GM12878 (cell line): Measurements from ENCODE around the gene INPP4B. TPM values are rescaled to one million over a fixed set of nuclear protein-coding genes. Genes with fewer than 3 reads are reported as not detected.

Source experiments
- ATAC-seq: fragments of 200-7000 bp; cut with Tn5 transposase; 3 replicates; pipeline ENCODE4 v1.9.1; 2020; ENCODE audit warnings: mild to moderate bottlenecking, moderate library complexity
- BruUV-seq: library from RNA; stranded (reverse); fragments of 400-500 nt; replicated peaks from 2 replicates; lab custom pipeline; 2021; lab: Mats Ljungman, UMichigan
- CTCF ChIA-PET: fragments of 300-600 bp; sonication (Branson Sonifier 250); formaldehyde crosslinking; extraction: SDS; loops from one replicate; lab custom pipeline; 2021; ENCODE audit warnings: inconsistent platforms; lab: Yijun Ruan, JAX
- POLR2A ChIA-PET: fragments of 350-600 bp; formaldehyde crosslinking; extraction: SDS; loops from one replicate; lab custom pipeline; 2021; ENCODE audit warnings: inconsistent platforms; lab: Charles Lee
- RAD21 ChIA-PET: fragments of 300-600 bp; sonication (Branson Sonifier 250); formaldehyde crosslinking; loops from one replicate; lab custom pipeline; 2023; ENCODE audit warnings: antibody characterized with exemption; ENCODE audit not compliant: unreplicated experiment; lab: Charles Lee
- SMC1A ChIA-PET: fragments of 300-600 bp; sonication (Branson Sonifier 250); formaldehyde crosslinking; loops from one replicate; lab custom pipeline; 2023; ENCODE audit not compliant: unreplicated experiment, uncharacterized antibody; lab: Charles Lee
- DNase-seq: peaks from one replicate; pipeline ENCODE4 v3.0.0-alpha.2; 2011; ENCODE audit warnings: low read depth, low spot score
- FAIRE-seq: peaks from 3 replicates; lab custom pipeline; 2011; peaks lifted over from hg19 to GRCh38; lab: Jason Lieb, UNC
- H2AFZ ChIP-seq: 2 replicates; pipeline ENCODE4 v1.6.0; 2011; ENCODE audit warnings: low read depth, low read length, control low read depth; ENCODE audit not compliant: control insufficient read depth
- H3K27ac ChIP-seq: 2 replicates; pipeline ENCODE4 v1.5.1; 2011; ENCODE audit warnings: control low read depth; ENCODE audit not compliant: control insufficient read depth, insufficient read depth
- H3K27me3 ChIP-seq, 2 experiments: replicated peaks in 1 of 2; 2 replicates each; pipeline versions ENCODE4 v1.6.0 to v1.6.1; 2011; ENCODE audit warnings: low read length in 1 of 2; ENCODE audit not compliant: control insufficient read depth in 2 of 2, insufficient read depth in 2 of 2
- H3K36me3 ChIP-seq, 2 experiments: 2 replicates each; pipeline ENCODE4 v1.5.1; 2011; ENCODE audit warnings: low read length in 1 of 2; ENCODE audit not compliant: control insufficient read depth in 2 of 2, insufficient read depth in 2 of 2
- H3K4me1 ChIP-seq: 2 replicates; pipeline ENCODE4 v1.6.1; 2011; ENCODE audit warnings: mild to moderate bottlenecking, low read length, moderate library complexity, mixed read lengths; ENCODE audit not compliant: control insufficient read depth, insufficient read depth
- H3K4me2 ChIP-seq: 2 replicates; pipeline ENCODE4 v1.6.0; 2011; ENCODE audit warnings: control low read depth; ENCODE audit not compliant: control insufficient read depth, insufficient read depth
- H3K4me3 ChIP-seq: fragments of 200-600 bp; sonication (generic); 2 replicates; pipeline ENCODE4 v1.5.1; 2016
- H3K79me2 ChIP-seq: 2 replicates; pipeline ENCODE4 v1.6.0; 2011; ENCODE audit warnings: low read length; ENCODE audit not compliant: control insufficient read depth, insufficient read depth
- H3K9ac ChIP-seq: 2 replicates; pipeline ENCODE4 v1.8.0; 2011; ENCODE audit warnings: low read length, control low read depth, mixed read lengths; ENCODE audit not compliant: control insufficient read depth, insufficient read depth
- H3K9me3 ChIP-seq: replicated peaks from 3 replicates; pipeline ENCODE4 v1.5.1; 2011; ENCODE audit warnings: mild to moderate bottlenecking, low read length; ENCODE audit not compliant: control insufficient read depth, insufficient read depth
- H4K20me1 ChIP-seq: 2 replicates; pipeline ENCODE4 v1.6.0; 2011; ENCODE audit not compliant: control insufficient read depth, insufficient read depth
- CBFB ChIP-seq: IDR thresholded peaks from 2 replicates; pipeline ENCODE4 v1.6.1; 2016; ENCODE audit warnings: antibody characterized with exemption, low read depth
- CEBPB ChIP-seq, 2 experiments: fragments of 150-350 bp in 1 of 2; IDR thresholded peaks; 2 replicates each; pipeline ENCODE4 v1.6.1; 2012 to 2014; ENCODE audit warnings: low read depth in 2 of 2, low read length in 2 of 2, borderline replicate concordance in 1 of 2, inconsistent platforms in 1 of 2
- CHD2 ChIP-seq: IDR thresholded peaks from 2 replicates; pipeline ENCODE4 v1.6.1; 2011; ENCODE audit warnings: low read depth, low read length, improper control_type of control experiment, borderline replicate concordance
- EED ChIP-seq: sonication (generic); IDR thresholded peaks from 2 replicates; pipeline ENCODE4 v1.6.1; 2016; ENCODE audit warnings: antibody characterized with exemption, low read depth
- IRF4 ChIP-seq: IDR thresholded peaks from 2 replicates; pipeline ENCODE4 v1.6.1; 2011; ENCODE audit warnings: low read depth, low read length
- KLF5 ChIP-seq: fragments of 450-650 bp; IDR thresholded peaks from 2 replicates; pipeline ENCODE4 v1.6.1; 2014; ENCODE audit warnings: mild to moderate bottlenecking; ENCODE audit not compliant: partially characterized antibody
- NFIC ChIP-seq: IDR thresholded peaks from 2 replicates; pipeline ENCODE4 v1.6.1; 2012; ENCODE audit warnings: low read depth, mild to moderate bottlenecking, inconsistent platforms, low read length, moderate library complexity
- POLR2AphosphoS2 ChIP-seq: IDR thresholded peaks from 2 replicates; pipeline ENCODE4 v1.6.1; 2011; ENCODE audit warnings: low read depth, mild to moderate bottlenecking, low read length, improper control_type of control experiment, moderate library complexity
- POU2F2 ChIP-seq: IDR thresholded peaks from 3 replicates; pipeline ENCODE4 v1.6.1; 2011; ENCODE audit warnings: low read depth, mild to moderate bottlenecking, low read length, borderline replicate concordance
- RAD51 ChIP-seq: fragments of 450-650 bp; IDR thresholded peaks from 2 replicates; pipeline ENCODE4 v1.6.1; 2016; ENCODE audit warnings: moderate library complexity, mild to moderate bottlenecking, inconsistent platforms
- RB1 ChIP-seq: fragments of 450-650 bp; formaldehyde crosslinking; IDR thresholded peaks from 2 replicates; pipeline ENCODE4 v1.6.1; 2017; ENCODE audit warnings: mild to moderate bottlenecking, borderline replicate concordance
- RBBP5 ChIP-seq: fragments of 200-600 bp; sonication (generic); conservative IDR thresholded peaks from 2 replicates; pipeline ENCODE4 v1.6.1; 2016
- STAT3 ChIP-seq: IDR thresholded peaks from 2 replicates; pipeline ENCODE4 v1.6.1; 2011; ENCODE audit warnings: low read depth, low read length, improper control_type of control experiment
- YBX1 ChIP-seq: fragments of 450-650 bp; IDR thresholded peaks from 2 replicates; pipeline ENCODE4 v1.6.1; 2016; ENCODE audit warnings: antibody characterized with exemption
- WGBS: methylation state at CpG from one replicate; pipeline ENCODE4 v1.1.6; 2016; ENCODE audit warnings: low lambda C conversion rate; ENCODE audit not compliant: insufficient replicate concordance, insufficient coverage; ENCODE audit errors: missing lambda C conversion rate; 5-methylcytosine and 5-hydroxymethylcytosine counted together
- in situ Hi-C: fragments of 300-500 bp; cut with MboI; formaldehyde crosslinking; loops from 9 replicates; pipeline ENCODE4 v1.14.3; 2018; ENCODE audit warnings: mixed read lengths
- intact Hi-C: fragments of 100-400 bp; cut with micrococcal nuclease; formaldehyde crosslinking; loops from one replicate; pipeline ENCODE4 v1.14.2; 2022; ENCODE audit not compliant: unreplicated experiment
- polyA plus RNA-seq, 11 experiments: library from polyadenylated mRNA; depleted of rRNA in 4 of 11; unstranded in 6 of 11; stranded (reverse) in 5 of 11; fragments of >200 nt; fragmentation: Nextera tagmentation in 4 of 11; fragmentation: Illumina TruSeq in 1 of 11; extraction: Ambion mirVana in 4 of 11; extraction: Trizol in 1 of 11; gene quantifications; 1 replicate in 1 of 11; 2 replicates in 10 of 11; pipeline versions ENCODE4 v1.2.1 to v1.2.3, GENCODE V29; 2011 to 2016; ENCODE audit warnings: inconsistent platforms in 2 of 11, missing spikeins in 2 of 11, low read depth in 1 of 11
- total RNA-seq, 4 experiments: library from RNA; depleted of rRNA in 3 of 4; stranded (reverse); fragments of >200 nt in 3 of 4; fragmentation: Illumina TruSeq in 1 of 4; extraction: Trizol in 1 of 4; gene quantifications; 2 replicates each; pipeline versions ENCODE4 v1.2.1 to v1.2.3, GENCODE V29; 2013 to 2021
- TF ChIP-seq, protein P1 (sequence below), 3 experiments: IDR thresholded peaks in 2 of 3; conservative IDR thresholded peaks in 1 of 3; 2 replicates each; pipeline ENCODE4 v1.5.1; 2011; ENCODE audit warnings: low read depth in 3 of 3, low read length in 3 of 3, mild to moderate bottlenecking in 3 of 3, control low read depth in 2 of 3, moderate library complexity in 2 of 3, inconsistent platforms in 1 of 3, mixed read lengths in 1 of 3; ENCODE audit not compliant: control insufficient read depth in 2 of 3, insufficient read depth in 1 of 3; ENCODE audit errors: extremely low read depth in 1 of 3
- TF ChIP-seq, protein P2 (sequence below): fragments of 150-350 bp; IDR thresholded peaks from 2 replicates; pipeline ENCODE4 v1.6.1; 2016; ENCODE audit warnings: low read depth, low read length
- TF ChIP-seq, protein P3 (sequence below): fragments of 450-650 bp; IDR thresholded peaks from 2 replicates; pipeline ENCODE4 v1.6.1; 2017; ENCODE audit warnings: borderline replicate concordance

INPP4B gene
- total and polyA plus RNA-seq, 10 of the 15 experiments (the other 5 are each of a cell fraction or from before 2014, with no cell fraction given) = 0.53 to 11.2 (median 0.95) TPM

DNA sequence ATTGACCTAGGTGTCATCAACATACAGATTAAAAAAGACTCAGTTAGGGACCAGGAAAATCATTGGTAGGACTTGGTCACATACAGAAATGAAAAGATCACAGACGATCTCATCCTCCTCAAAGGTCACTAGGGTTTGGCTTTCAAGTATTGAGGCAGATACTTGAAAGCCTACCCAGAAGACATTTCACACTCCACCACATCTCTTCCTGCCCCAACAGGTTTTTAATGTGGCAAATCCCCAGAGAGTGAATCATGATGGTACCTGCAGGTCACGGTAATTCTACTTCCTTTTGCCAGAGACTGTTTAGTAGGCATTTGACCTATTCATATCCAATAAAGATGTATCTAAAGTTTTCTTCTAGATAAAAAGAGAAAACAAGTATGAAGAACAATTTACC, 44.1 kb downstream of the INPP4B start (continued):
- TF ChIP-seq, protein P1, sequence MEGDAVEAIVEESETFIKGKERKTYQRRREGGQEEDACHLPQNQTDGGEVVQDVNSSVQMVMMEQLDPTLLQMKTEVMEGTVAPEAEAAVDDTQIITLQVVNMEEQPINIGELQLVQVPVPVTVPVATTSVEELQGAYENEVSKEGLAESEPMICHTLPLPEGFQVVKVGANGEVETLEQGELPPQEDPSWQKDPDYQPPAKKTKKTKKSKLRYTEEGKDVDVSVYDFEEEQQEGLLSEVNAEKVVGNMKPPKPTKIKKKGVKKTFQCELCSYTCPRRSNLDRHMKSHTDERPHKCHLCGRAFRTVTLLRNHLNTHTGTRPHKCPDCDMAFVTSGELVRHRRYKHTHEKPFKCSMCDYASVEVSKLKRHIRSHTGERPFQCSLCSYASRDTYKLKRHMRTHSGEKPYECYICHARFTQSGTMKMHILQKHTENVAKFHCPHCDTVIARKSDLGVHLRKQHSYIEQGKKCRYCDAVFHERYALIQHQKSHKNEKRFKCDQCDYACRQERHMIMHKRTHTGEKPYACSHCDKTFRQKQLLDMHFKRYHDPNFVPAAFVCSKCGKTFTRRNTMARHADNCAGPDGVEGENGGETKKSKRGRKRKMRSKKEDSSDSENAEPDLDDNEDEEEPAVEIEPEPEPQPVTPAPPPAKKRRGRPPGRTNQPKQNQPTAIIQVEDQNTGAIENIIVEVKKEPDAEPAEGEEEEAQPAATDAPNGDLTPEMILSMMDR (IDR thresholded peaks at IDR 0.05 in 2 of 3, conservative IDR thresholded peaks at IDR 0.05 in 1 of 3; ENCODE audit: control insufficient read depth in 2 of 3, extremely low read depth in 1 of 3, insufficient read depth in 1 of 3, low read depth in 3 of 3, low read length in 3 of 3) = no peak
- TF ChIP-seq POLR2AphosphoS2 (no peak), POU2F2 (no peak), RBBP5 (no peak)

DNA sequence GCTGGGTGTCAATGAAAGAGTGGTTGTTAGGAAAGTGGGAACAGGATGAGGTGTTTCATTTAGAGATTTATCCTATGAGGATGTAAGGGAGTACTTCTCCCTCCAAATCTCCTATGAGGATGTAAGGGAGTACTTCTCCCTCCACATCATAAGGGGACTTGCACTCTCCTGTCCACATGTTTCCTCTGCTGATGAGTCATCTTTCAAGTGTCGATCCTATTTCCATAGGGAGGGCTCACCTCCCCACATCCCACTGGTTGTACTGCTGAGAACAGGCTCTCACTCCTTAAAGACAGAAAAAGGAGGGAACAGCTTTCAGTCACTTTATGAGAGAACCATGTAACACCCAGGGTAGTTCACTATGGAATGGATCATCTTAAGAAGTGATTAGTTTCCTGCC, 65.0 kb downstream of the INPP4B start:
- no peak for TF ChIP-seq RB1
- no peak for TF ChIP-seq CHD2
- no peak for TF ChIP-seq RAD51
- TF ChIP-seq CBFB = no peak
- TF ChIP-seq, protein P2, sequence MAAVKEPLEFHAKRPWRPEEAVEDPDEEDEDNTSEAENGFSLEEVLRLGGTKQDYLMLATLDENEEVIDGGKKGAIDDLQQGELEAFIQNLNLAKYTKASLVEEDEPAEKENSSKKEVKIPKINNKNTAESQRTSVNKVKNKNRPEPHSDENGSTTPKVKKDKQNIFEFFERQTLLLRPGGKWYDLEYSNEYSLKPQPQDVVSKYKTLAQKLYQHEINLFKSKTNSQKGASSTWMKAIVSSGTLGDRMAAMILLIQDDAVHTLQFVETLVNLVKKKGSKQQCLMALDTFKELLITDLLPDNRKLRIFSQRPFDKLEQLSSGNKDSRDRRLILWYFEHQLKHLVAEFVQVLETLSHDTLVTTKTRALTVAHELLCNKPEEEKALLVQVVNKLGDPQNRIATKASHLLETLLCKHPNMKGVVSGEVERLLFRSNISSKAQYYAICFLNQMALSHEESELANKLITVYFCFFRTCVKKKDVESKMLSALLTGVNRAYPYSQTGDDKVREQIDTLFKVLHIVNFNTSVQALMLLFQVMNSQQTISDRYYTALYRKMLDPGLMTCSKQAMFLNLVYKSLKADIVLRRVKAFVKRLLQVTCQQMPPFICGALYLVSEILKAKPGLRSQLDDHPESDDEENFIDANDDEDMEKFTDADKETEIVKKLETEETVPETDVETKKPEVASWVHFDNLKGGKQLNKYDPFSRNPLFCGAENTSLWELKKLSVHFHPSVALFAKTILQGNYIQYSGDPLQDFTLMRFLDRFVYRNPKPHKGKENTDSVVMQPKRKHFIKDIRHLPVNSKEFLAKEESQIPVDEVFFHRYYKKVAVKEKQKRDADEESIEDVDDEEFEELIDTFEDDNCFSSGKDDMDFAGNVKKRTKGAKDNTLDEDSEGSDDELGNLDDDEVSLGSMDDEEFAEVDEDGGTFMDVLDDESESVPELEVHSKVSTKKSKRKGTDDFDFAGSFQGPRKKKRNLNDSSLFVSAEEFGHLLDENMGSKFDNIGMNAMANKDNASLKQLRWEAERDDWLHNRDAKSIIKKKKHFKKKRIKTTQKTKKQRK = no peak
- TF ChIP-seq IRF4 = no peak
- TF ChIP-seq KLF5 = no peak
- TF ChIP-seq NFIC = no peak
- TF ChIP-seq EED = no peak
- no peak for TF ChIP-seq STAT3
- TF ChIP-seq, protein P3, sequence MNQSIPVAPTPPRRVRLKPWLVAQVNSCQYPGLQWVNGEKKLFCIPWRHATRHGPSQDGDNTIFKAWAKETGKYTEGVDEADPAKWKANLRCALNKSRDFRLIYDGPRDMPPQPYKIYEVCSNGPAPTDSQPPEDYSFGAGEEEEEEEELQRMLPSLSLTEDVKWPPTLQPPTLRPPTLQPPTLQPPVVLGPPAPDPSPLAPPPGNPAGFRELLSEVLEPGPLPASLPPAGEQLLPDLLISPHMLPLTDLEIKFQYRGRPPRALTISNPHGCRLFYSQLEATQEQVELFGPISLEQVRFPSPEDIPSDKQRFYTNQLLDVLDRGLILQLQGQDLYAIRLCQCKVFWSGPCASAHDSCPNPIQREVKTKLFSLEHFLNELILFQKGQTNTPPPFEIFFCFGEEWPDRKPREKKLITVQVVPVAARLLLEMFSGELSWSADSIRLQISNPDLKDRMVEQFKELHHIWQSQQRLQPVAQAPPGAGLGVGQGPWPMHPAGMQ = no peak
- no peak for TF ChIP-seq CEBPB (IDR thresholded peaks at IDR 0.05; ENCODE audit: borderline replicate concordance in 1 of 2, low read depth in 2 of 2, low read length in 2 of 2)
- no peak for TF ChIP-seq YBX1
- Histone ChIP-seq H3K9ac (no peak overlapping the region), H3K36me3 (no peaks in the 10 kb centered on the region), H3K9me3 (no peaks in the 10 kb centered on the region), H4K20me1 (no peaks in the 10 kb centered on the region), H3K27ac (no peak overlapping the region), H3K79me2 (no peaks in the 10 kb centered on the region), H3K4me1 (no peaks in the 10 kb centered on the region), H3K4me2 (no peak overlapping the region), H3K4me3 (no peak overlapping the region), H2AFZ (no peak overlapping the region), H3K27me3 (no peaks in the 10 kb centered on the region)
- FAIRE-seq (no peak), ATAC-seq (no peak), DNase-seq (no peak)
- ChIA-PET POLR2A (no interaction called here), SMC1A (interaction anchor here (1.0 to 1.3 kb wide), 2 partner anchors 9 to 12 kb away, joined by 3 read pairs; no protein-coding TSS in a partner anchor), RAD21 (no interaction called here), CTCF (no interaction called here)
- no TSS peak for BruUV-seq
- intact Hi-C loops (no loop called here), in situ Hi-C loops (no loop called here)
- WGBS = 0% methylated on average over 1 of the region's 1 CpG
